ENCODE measurements around the gene FAM170B. TPM values are rescaled to one million over a fixed set of nuclear protein-coding genes. Genes with fewer than 3 reads are reported as not detected.

The FAM170B gene
- total RNA-seq, 1 donor from 2014 or later, result not detected

DNA sequence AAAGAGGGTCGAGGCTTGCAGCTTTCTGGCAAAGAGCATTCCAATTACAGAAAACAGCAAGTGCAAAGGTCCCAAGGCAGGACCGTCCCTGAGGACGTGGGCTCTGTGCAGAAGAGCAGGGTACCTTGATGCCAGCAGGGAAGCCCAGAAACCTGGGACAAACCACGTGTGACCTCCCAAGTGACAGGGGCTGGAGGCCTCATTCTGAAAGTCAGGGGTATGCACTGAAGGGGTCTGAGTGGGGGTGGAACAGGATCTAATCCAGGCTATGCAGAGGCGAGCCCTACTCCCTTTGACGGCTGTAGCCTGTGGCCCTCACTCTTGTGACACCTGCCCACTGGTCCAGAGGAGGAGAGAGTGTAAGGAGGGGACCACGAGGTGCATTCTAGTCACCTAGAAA is 31.4 kb upstream of the FAM170B start:
- Mint-ChIP-seq H3K27ac (peak overlapping the region; percentile 9), H3K36me3 (ENCODE audit: low read depth) (peaks cover 6% of the 10 kb centered on the region), H3K4me1 (peaks cover 25% of the 10 kb centered on the region), H3K9me3 (no peaks in the 10 kb centered on the region), H3K27me3 (no peaks in the 10 kb centered on the region), H3K4me3 (no peak overlapping the region)
- intact Hi-C loops (cut with micrococcal nuclease), result no loop called here
- DNase-seq, result no peak

DNA sequence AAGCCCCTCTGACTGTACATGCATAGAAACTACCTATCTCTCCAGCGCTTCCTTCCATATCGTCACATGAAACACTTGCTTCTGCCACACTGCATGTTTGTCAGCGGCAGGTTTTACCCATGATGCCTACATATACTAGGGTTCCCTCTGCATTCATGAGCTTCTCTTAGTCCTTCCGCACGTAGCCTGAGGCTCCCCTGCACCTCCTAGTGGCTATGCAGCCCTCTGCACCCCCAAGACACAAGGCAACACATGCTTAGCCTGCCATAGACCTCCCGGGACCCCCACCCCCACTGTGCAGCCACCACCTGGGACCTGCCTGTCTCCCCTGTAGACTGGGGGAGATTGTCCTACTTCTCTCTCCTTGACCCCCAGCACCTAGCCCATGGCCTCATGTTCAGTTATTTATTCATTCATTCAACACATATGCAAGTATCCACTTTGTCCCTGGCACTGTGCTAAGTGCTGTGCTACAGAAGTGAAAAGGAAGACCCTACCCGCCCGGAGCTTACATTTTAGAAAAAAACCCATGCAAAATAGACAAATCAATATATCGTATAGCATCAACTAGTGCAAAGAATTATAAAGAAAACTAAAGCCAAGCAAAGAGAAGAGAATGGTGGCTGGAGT is 30.9 kb upstream of the FAM170B start:
- Mint-ChIP-seq H3K4me1 (peaks cover 25% of the 10 kb centered on the region), H3K27me3 (peaks cover 2% of the 10 kb centered on the region), H3K4me3 (no peak overlapping the region), H3K9me3 (no peaks in the 10 kb centered on the region), H3K36me3 (ENCODE audit: low read depth) (peaks cover 6% of the 10 kb centered on the region), H3K27ac (peak overlapping the region; percentile 12)
- DNase-seq, result peak; percentile 84
- intact Hi-C loops (cut with micrococcal nuclease), result loop anchor here (1.0 to 5.0 kb wide), 4 partner anchors 13 to 612 kb away; no protein-coding TSS in a partner anchor

DNA sequence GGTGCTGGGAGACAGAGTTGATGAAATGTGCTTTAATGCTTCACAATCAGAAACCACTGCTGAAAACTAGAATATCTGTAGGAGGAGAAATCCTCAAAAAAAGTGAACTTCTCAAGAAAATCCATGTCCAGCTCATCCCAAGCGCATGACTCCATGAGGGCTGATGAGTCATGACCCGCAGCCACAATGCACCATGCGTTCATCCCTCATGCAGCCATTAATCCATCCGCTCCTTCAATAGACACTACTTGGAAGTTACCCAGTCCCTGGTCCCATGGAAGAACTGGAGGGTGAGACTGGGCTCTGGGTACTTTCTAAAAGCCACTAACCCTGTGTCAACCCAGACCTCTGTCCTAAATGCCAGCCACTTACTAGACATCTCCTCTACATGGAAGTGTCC is 29.9 kb upstream of the FAM170B start:
- no peaks in the 10 kb centered on the region for H3K9me3 Mint-ChIP-seq
- H3K4me1 Mint-ChIP-seq, result peaks cover 25% of the 10 kb centered on the region
- peaks cover 6% of the 10 kb centered on the region for H3K36me3 Mint-ChIP-seq (ENCODE audit: low read depth)
- intact Hi-C loops (cut with micrococcal nuclease), result loop anchor here (1.0 to 5.0 kb wide), 4 partner anchors 14 to 611 kb away; no protein-coding TSS in a partner anchor
- H3K4me3 Mint-ChIP-seq, result no peak overlapping the region
- H3K27ac Mint-ChIP-seq, result no peak overlapping the region
- DNase-seq, result no peak
- H3K27me3 Mint-ChIP-seq, result peaks cover 3% of the 10 kb centered on the region

DNA sequence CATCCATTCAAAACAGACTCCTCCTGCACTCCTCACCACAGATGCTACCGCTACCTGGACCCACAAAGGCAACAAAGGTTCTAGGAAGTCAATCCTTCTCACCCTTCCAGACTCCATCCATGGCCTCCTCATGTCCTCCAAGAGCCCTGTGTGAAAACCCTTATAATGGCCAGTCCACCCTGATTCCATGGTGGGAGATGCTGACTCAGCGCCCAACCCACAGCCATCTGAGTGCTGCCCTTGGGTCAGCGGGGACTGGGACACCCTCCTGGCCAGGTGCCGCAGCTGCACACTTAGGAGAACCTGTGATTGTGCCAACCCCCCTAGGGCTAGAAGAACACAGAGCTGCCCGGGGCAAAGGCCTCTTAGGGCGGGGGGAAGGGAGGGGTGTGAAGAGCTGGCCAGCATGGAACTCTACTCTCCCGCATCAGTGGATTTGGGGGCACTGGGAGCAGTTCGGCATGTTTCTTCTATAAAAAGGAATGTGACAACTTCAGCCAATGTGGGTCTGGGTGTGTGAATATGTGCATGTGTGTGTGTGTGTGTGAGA is 29.0 kb upstream of the FAM170B start:
- H3K27ac Mint-ChIP-seq, result no peak overlapping the region
- peaks cover 27% of the 10 kb centered on the region for H3K4me1 Mint-ChIP-seq
- DNase-seq, result no peak
- intact Hi-C loops (cut with micrococcal nuclease), result loop anchor here (5.0 kb wide), 2 partner anchors 506 to 611 kb away; no protein-coding TSS in a partner anchor
- no peaks in the 10 kb centered on the region for H3K9me3 Mint-ChIP-seq
- H3K27me3 Mint-ChIP-seq, result peaks cover 4% of the 10 kb centered on the region
- H3K4me3 Mint-ChIP-seq, result no peak overlapping the region
- peaks cover 6% of the 10 kb centered on the region for H3K36me3 Mint-ChIP-seq (ENCODE audit: low read depth)

DNA sequence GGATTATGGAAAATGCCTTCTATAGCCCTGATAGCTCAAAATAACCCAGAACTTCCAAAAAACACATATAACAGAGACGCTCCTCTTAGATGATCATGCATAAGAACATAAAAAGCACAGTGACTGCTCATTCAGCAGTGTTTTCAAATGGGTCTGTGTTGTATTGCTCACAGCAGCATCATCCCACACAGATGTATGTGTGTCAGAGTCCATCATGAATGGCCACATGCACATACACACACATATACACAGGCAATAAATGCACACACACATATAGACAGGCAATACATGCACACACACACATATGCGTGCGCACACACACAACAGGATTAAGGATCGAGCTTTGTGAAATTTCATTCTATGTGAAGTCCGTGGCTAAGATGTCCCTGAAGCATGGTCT is 28.2 kb upstream of the FAM170B start:
- Mint-ChIP-seq H3K4me3 (no peak overlapping the region), H3K9me3 (no peaks in the 10 kb centered on the region), H3K27ac (peak overlapping the region; percentile 5), H3K4me1 (peaks cover 32% of the 10 kb centered on the region), H3K36me3 (ENCODE audit: low read depth) (peaks cover 6% of the 10 kb centered on the region), H3K27me3 (peaks cover 8% of the 10 kb centered on the region)
- intact Hi-C loops (cut with micrococcal nuclease), result loop anchor here (5.0 kb wide), 2 partner anchors 505 to 610 kb away; no protein-coding TSS in a partner anchor
- no peak for DNase-seq

DNA sequence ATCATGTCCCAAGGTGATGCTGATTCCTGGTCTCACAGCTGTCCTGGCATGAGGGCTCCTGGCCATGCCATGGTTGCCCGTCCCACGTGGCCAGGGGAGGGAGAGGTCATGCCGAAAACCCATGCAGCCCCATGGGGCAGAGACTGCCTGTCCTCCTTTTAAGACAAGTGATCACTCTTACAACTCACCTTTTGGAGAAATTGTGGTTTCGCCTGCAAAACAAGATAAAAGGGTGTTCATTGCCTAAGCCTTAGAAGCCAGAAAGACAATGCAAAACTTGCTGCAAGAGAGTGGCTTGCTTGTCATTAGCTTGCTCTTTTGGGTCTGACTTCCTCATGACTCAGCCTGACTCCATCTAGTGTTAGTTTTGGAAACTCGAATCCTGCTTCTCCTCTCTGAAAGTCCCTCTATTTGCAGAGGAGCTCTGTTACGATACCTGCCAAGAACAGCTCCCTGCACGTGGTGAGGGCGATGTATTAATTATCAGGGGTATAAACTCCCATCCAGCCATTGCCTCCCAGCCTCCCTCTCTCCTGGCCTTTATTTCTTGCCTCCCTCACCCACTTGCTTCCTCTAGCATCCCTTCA is 27.7 kb upstream of the FAM170B start:
- peaks cover 6% of the 10 kb centered on the region for H3K36me3 Mint-ChIP-seq (ENCODE audit: low read depth)
- peak overlapping the region; percentile 5 for H3K27ac Mint-ChIP-seq
- peaks cover 2% of the 10 kb centered on the region for H3K9me3 Mint-ChIP-seq
- no peak for DNase-seq
- peaks cover 32% of the 10 kb centered on the region for H3K4me1 Mint-ChIP-seq
- H3K4me3 Mint-ChIP-seq, result no peak overlapping the region
- intact Hi-C loops (cut with micrococcal nuclease), result loop anchor here (5.0 kb wide), 2 partner anchors 504 to 609 kb away; no protein-coding TSS in a partner anchor
- H3K27me3 Mint-ChIP-seq, result peaks cover 10% of the 10 kb centered on the region

DNA sequence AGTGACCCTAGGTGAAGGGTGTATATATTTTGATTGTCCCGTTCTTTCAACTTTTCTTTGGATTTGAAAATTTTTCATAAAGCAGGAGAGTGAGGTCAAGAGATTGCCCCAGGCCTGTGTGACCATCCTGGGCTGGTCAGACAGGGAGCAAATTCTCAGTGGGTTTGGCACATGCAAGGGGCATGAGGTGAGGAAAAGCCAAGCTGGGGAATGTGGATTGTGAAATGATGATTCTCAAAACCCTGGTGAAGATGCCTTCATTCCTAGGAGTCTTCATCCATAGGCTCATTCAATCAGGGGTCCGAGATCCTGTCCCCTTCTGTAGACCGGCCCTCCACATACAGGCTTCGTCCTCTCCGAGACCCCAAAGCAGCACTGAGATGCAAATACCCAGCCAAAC is 27.0 kb upstream of the FAM170B start:
- DNase-seq, result no peak
- Mint-ChIP-seq H3K36me3 (ENCODE audit: low read depth) (peaks cover 5% of the 10 kb centered on the region), H3K9me3 (peaks cover 3% of the 10 kb centered on the region), H3K4me3 (no peak overlapping the region), H3K27me3 (peaks cover 10% of the 10 kb centered on the region), H3K4me1 (peaks cover 26% of the 10 kb centered on the region), H3K27ac (no peak overlapping the region)
- intact Hi-C loops (cut with micrococcal nuclease), result loop anchor here (5.0 kb wide), 2 partner anchors 504 to 609 kb away; no protein-coding TSS in a partner anchor

DNA sequence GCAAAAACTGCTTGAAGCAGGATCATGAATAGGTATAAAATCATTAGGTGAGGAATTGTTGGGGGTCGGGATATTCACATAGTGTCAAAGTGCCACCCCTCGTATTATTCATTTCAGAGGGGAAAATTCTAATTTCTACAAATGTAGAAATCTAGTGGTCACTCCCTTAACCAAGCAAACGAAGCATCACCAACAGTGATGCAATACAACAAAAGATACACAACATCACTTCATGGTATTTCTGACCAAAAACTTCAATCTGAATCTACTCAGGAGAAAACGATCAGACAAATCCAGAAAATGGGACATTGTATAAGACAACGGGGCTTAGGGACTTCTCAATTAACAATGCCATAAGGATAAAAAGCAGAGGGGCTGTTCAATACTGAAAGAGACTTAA is 26.3 kb upstream of the FAM170B start:
- Mint-ChIP-seq H3K27me3 (peaks cover 10% of the 10 kb centered on the region), H3K9me3 (peaks cover 3% of the 10 kb centered on the region), H3K4me1 (peaks cover 25% of the 10 kb centered on the region), H3K27ac (no peak overlapping the region), H3K36me3 (ENCODE audit: low read depth) (peaks cover 5% of the 10 kb centered on the region), H3K4me3 (no peak overlapping the region)
- DNase-seq, result no peak
- intact Hi-C loops (cut with micrococcal nuclease), result loop anchor here (5.0 kb wide), 2 partner anchors 503 to 608 kb away; no protein-coding TSS in a partner anchor

DNA sequence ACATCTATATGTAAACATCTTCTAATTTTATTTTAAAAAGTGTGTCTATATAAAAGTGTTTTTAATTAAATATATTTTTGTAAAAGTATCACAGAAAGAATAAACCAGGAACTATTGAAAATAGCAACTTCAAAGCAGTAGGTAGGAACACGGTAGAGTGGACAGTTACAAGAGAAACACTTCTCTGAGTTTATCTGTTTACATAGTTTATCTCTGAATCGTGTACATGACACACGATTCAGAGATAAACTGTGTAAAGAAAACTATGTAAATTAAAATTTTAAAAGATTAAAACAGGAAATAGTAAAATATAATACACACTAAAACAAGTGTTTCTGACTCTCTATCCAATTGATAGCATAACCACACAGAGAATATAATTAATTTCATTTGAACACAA is 25.1 kb upstream of the FAM170B start:
- peaks cover 5% of the 10 kb centered on the region for H3K36me3 Mint-ChIP-seq (ENCODE audit: low read depth)
- H3K4me1 Mint-ChIP-seq, result peaks cover 18% of the 10 kb centered on the region
- H3K27ac Mint-ChIP-seq, result no peak overlapping the region
- peaks cover 3% of the 10 kb centered on the region for H3K9me3 Mint-ChIP-seq
- no peak for DNase-seq
- intact Hi-C loops (cut with micrococcal nuclease), result no loop called here
- H3K4me3 Mint-ChIP-seq, result no peak overlapping the region
- peaks cover 10% of the 10 kb centered on the region for H3K27me3 Mint-ChIP-seq

DNA sequence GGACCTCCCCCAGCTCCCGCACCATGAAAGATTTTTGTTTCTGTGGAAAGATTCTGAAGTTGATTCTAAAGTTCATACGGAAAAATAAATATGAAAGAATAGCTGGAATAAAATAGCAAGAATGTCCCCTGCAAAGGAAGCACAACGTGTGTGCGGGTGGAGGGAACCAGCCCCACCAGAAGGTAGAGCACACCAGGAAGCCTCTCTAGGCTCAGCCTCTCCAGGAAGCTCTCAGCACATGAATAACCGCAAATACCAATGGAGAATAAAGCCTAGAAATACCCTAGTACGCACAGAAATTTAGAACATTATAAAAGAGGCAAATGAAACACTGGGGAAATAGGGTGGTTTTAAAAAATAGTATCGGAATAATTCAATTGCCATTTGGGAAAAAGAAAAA is 24.6 kb upstream of the FAM170B start:
- H3K27ac Mint-ChIP-seq, result no peak overlapping the region
- peaks cover 18% of the 10 kb centered on the region for H3K4me1 Mint-ChIP-seq
- intact Hi-C loops (cut with micrococcal nuclease), result no loop called here
- H3K36me3 Mint-ChIP-seq (ENCODE audit: low read depth), result peaks cover 5% of the 10 kb centered on the region
- DNase-seq, result no peak
- peaks cover 10% of the 10 kb centered on the region for H3K27me3 Mint-ChIP-seq
- H3K9me3 Mint-ChIP-seq, result peaks cover 3% of the 10 kb centered on the region
- H3K4me3 Mint-ChIP-seq, result no peak overlapping the region

DNA sequence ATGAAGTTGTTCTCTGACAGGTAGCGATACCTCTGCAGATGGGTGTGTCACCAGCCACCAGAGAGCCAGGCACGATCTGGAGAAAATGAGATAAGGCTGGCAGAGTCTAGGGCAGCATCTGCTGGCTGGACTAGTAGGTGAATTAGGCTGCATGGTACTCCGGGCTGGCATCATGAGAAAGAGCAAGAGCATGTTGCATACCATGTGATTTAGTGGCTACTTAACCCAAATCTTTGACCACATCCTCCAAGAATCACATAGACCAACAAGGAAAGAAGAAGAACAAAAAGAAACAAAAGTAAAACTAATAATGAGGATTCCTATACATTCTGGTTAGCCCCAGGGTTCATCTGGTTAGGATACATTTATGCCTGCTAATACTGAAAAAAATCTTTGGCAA is 23.4 kb upstream of the FAM170B start:
- Mint-ChIP-seq H3K27ac (no peak overlapping the region), H3K4me3 (no peak overlapping the region), H3K4me1 (peaks cover 18% of the 10 kb centered on the region)

DNA sequence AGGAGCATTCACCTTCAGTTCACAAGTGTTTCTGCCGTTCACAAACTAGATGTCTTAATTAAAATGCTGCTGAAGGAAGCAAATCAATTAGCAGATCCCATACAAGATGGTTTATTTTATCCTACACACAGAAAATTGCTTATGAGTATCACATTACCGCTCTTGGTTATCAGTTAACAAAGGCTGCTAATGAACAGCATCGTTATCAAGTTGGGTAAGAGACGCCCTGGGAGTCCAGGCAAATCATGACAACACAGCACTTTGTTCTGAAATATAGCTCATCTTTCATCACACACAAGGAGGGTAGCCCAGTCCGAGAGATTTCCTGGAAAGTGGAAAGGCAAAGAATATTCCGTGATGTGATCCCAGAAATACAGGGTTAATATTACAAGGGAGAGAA is 20.8 kb upstream of the FAM170B start:
- H3K27me3 Mint-ChIP-seq, result peaks cover 14% of the 10 kb centered on the region
- intact Hi-C loops (cut with micrococcal nuclease), result no loop called here
- H3K4me3 Mint-ChIP-seq, result no peak overlapping the region
- DNase-seq, result no peak
- no peak overlapping the region for H3K27ac Mint-ChIP-seq
- peaks cover 19% of the 10 kb centered on the region for H3K4me1 Mint-ChIP-seq
- H3K9me3 Mint-ChIP-seq, result peaks cover 3% of the 10 kb centered on the region
- peaks cover 2% of the 10 kb centered on the region for H3K36me3 Mint-ChIP-seq (ENCODE audit: low read depth)

More for the DNA sequence above, 23.4 kb upstream of the FAM170B start:
- H3K36me3 Mint-ChIP-seq (ENCODE audit: low read depth), result peaks cover 5% of the 10 kb centered on the region
- H3K9me3 Mint-ChIP-seq, result peaks cover 3% of the 10 kb centered on the region
- intact Hi-C loops (cut with micrococcal nuclease), result no loop called here
- no peak for DNase-seq
- H3K27me3 Mint-ChIP-seq, result peaks cover 13% of the 10 kb centered on the region

DNA sequence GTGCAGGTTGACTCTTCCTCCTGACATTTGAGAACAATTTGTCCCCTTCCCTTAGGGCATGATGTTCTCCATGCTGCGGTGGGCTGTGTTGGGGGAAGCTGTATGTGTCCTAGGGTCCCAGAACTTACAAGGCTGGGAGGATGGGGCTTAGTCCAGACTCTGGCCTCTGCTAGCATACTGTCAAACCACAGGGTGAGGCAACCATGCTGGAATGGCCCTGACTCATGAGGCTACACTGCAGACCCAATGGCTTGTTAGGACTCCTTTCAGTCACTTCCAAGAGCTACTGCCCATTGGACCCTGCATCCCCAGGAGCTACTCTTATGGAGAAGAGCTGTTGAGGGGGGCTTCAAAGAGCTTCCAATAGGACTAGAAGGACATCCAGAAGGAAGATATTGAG is 20.1 kb upstream of the FAM170B start:
- no peak overlapping the region for H3K27ac Mint-ChIP-seq
- peaks cover 13% of the 10 kb centered on the region for H3K27me3 Mint-ChIP-seq
- intact Hi-C loops (cut with micrococcal nuclease), result no loop called here
- peaks cover 2% of the 10 kb centered on the region for H3K36me3 Mint-ChIP-seq (ENCODE audit: low read depth)
- no peak for DNase-seq
- no peak overlapping the region for H3K4me3 Mint-ChIP-seq
- peaks cover 19% of the 10 kb centered on the region for H3K4me1 Mint-ChIP-seq
- H3K9me3 Mint-ChIP-seq, result peaks cover 3% of the 10 kb centered on the region

DNA sequence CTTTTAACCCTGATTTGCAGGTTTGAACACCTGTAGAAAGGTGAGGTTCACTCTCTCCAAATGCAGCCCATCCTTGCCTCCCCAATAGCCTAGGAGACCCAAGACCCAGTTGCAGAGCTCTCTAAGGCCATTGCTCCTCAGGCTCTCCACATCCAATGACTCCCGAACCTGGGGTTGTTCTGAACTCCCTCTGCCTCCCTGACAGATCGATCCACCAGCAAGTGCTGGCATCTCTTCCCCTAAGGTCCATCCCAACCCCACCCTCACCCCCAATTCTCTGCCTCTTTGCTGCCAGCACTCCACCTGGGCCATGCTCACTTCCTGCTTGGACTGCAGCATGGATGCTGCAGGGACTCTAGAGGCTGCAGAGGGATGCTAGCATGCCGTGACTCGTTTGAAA is 19.3 kb upstream of the FAM170B start:
- Mint-ChIP-seq H3K27me3 (peaks cover 14% of the 10 kb centered on the region), H3K27ac (no peak overlapping the region)

More for the DNA sequence above, 19.3 kb upstream of the FAM170B start:
- intact Hi-C loops (cut with micrococcal nuclease), result no loop called here
- Mint-ChIP-seq H3K4me3 (no peak overlapping the region), H3K9me3 (peaks cover 7% of the 10 kb centered on the region), H3K4me1 (peaks cover 15% of the 10 kb centered on the region), H3K36me3 (ENCODE audit: low read depth) (peaks cover 2% of the 10 kb centered on the region)
- DNase-seq, result no peak
